B cell (primary cell): Measurements from ENCODE around the gene MOB1B.

ENCODE experiments used
- EZH2 ChIP-seq: IDR thresholded peaks from 2 replicates; pipeline ENCODE4 v1.6.1; 2012; ENCODE audit warnings: borderline replicate concordance, low read depth, mild to moderate bottlenecking, moderate library complexity, low read length; ENCODE audit not compliant: insufficient read depth, poor library complexity, severe bottlenecking
- TF ChIP-seq, protein P1 (sequence below): fragments of 200-600 bp; IDR thresholded peaks from one replicate; pipeline ENCODE4 v1.8.0; 2022; ENCODE audit warnings: antibody characterized with exemption, mild to moderate bottlenecking

DNA sequence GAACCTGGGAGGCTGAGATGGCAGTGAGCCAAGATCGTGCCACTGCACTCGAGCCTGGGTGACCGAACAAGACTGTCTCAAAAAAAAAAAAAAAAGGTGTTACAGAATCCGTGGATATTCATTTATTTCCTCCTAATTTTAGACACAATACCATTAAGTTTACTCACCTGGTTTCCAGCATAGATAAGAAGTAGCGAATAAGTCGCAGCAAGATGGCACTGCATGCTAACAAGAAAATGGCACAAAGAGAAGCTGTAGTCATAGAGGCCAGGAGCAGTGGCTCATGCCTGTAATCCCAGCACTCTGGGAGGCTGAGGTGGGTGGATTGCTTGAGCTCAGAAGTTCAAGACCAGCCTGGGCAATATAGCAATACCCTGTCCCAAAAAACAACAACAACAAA lies 17.0 kb upstream of the MOB1B start:
- no peak for TF ChIP-seq EZH2
- TF ChIP-seq, protein P1, sequence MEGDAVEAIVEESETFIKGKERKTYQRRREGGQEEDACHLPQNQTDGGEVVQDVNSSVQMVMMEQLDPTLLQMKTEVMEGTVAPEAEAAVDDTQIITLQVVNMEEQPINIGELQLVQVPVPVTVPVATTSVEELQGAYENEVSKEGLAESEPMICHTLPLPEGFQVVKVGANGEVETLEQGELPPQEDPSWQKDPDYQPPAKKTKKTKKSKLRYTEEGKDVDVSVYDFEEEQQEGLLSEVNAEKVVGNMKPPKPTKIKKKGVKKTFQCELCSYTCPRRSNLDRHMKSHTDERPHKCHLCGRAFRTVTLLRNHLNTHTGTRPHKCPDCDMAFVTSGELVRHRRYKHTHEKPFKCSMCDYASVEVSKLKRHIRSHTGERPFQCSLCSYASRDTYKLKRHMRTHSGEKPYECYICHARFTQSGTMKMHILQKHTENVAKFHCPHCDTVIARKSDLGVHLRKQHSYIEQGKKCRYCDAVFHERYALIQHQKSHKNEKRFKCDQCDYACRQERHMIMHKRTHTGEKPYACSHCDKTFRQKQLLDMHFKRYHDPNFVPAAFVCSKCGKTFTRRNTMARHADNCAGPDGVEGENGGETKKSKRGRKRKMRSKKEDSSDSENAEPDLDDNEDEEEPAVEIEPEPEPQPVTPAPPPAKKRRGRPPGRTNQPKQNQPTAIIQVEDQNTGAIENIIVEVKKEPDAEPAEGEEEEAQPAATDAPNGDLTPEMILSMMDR: no peak
